ENCODE data around the gene APOE. TPM values are rescaled to one million over a fixed set of nuclear protein-coding genes. Genes with fewer than 3 reads are reported as not detected.

The APOE gene
- total and polyA plus RNA-seq, 2 of the 13 experiments (the other 11 are each of a cell fraction or from before 2014, with no cell fraction given): 1,328 to 1,470 TPM

- TF ChIP-seq MLXIP (CRISPR knock-in tag; IDR thresholded peaks at IDR 0.05; ENCODE audit: borderline replicate concordance): no peak
- peak; percentile 50; the same call in 1 of the 2 replicates for TF ChIP-seq MED1 (CRISPR knock-in tag; IDR thresholded peaks at IDR 0.05)
- TF ChIP-seq HNRNPL (IDR thresholded peaks at IDR 0.05; ENCODE audit: low read depth, low read length): no peak
- peak; percentile 80 for TF ChIP-seq CBX1 (IDR thresholded peaks at IDR 0.05; ENCODE audit: low read depth)
- TF ChIP-seq CEBPG (CRISPR knock-in tag; IDR thresholded peaks at IDR 0.05): peak; percentile 45
- no peak for TF ChIP-seq SOX6 (IDR thresholded peaks at IDR 0.05)
- peak; percentile 70; the same call in 1 of the 2 replicates for TF ChIP-seq SOX6 (CRISPR knock-in tag; IDR thresholded peaks at IDR 0.05)
- peak; percentile 49; the same call in 1 of the 2 replicates for TF ChIP-seq NR2C2 (CRISPR knock-in tag; IDR thresholded peaks at IDR 0.05; ENCODE audit: borderline replicate concordance)
- TF ChIP-seq GPBP1L1 (CRISPR knock-in tag; IDR thresholded peaks at IDR 0.05): no peak
- TF ChIP-seq, protein P1, sequence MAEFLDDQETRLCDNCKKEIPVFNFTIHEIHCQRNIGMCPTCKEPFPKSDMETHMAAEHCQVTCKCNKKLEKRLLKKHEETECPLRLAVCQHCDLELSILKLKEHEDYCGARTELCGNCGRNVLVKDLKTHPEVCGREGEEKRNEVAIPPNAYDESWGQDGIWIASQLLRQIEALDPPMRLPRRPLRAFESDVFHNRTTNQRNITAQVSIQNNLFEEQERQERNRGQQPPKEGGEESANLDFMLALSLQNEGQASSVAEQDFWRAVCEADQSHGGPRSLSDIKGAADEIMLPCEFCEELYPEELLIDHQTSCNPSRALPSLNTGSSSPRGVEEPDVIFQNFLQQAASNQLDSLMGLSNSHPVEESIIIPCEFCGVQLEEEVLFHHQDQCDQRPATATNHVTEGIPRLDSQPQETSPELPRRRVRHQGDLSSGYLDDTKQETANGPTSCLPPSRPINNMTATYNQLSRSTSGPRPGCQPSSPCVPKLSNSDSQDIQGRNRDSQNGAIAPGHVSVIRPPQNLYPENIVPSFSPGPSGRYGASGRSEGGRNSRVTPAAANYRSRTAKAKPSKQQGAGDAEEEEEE (CRISPR knock-in tag; IDR thresholded peaks at IDR 0.05; ENCODE audit: borderline replicate concordance): 0 out of 2 replicates have a peak, but pooled peaks have one; percentile 26
- 0 out of 2 replicates have a peak, but pooled peaks have one; percentile 59 for TF ChIP-seq ZNF670 (CRISPR knock-in tag; IDR thresholded peaks at IDR 0.05; ENCODE audit: borderline replicate concordance)
- TF ChIP-seq, protein P2, sequence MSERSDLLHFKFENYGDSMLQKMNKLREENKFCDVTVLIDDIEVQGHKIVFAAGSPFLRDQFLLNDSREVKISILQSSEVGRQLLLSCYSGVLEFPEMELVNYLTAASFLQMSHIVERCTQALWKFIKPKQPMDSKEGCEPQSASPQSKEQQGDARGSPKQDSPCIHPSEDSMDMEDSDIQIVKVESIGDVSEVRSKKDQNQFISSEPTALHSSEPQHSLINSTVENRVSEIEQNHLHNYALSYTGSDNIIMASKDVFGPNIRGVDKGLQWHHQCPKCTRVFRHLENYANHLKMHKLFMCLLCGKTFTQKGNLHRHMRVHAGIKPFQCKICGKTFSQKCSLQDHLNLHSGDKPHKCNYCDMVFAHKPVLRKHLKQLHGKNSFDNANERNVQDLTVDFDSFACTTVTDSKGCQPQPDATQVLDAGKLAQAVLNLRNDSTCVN (CRISPR knock-in tag; IDR thresholded peaks at IDR 0.05; ENCODE audit: borderline replicate concordance): 0 out of 2 replicates have a peak, but pooled peaks have one; percentile 18
- no peak for TF ChIP-seq MBD4 (IDR thresholded peaks at IDR 0.05; ENCODE audit: borderline replicate concordance, low read length)
- no peak for TF ChIP-seq MIER2 (CRISPR knock-in tag; IDR thresholded peaks at IDR 0.05)
- TF ChIP-seq SRSF1 (optimal IDR thresholded peaks at IDR 0.05; ENCODE audit: low read depth, low read length): no peak
- peak; percentile 77 to 85 for TF ChIP-seq POLR2A (IDR thresholded peaks at IDR 0.05; ENCODE audit: insufficient read depth in 1 of 2, low read depth in 2 of 2, low read length in 2 of 2)
- TF ChIP-seq ZNF12 (CRISPR knock-in tag; IDR thresholded peaks at IDR 0.05): no peak
- no peak for TF ChIP-seq ZNF33B (CRISPR knock-in tag; IDR thresholded peaks at IDR 0.05)
- no peak for TF ChIP-seq ZBTB4 (CRISPR knock-in tag; IDR thresholded peaks at IDR 0.05; ENCODE audit: borderline replicate concordance)
Observed at GRCh38 chr19:44954649-44955504, 49.3 kb downstream of the APOE start, which contains the start of gene CLPTM1 (continued).

Measured in HepG2 (cell line).